NT2/D1 (cell line): Measurements from ENCODE around the gene C9orf153.

Source experiments
- SUZ12 ChIP-seq: IDR thresholded peaks from 2 replicates; pipeline ENCODE4 v1.6.1; 2011; ENCODE audit not compliant: insufficient read length, insufficient read depth; ENCODE audit errors: extremely low read depth
- ZNF274 ChIP-seq: IDR thresholded peaks from 2 replicates; pipeline ENCODE4 v1.6.1; 2011; ENCODE audit warnings: mild to moderate bottlenecking, low read depth, low read length

DNA sequence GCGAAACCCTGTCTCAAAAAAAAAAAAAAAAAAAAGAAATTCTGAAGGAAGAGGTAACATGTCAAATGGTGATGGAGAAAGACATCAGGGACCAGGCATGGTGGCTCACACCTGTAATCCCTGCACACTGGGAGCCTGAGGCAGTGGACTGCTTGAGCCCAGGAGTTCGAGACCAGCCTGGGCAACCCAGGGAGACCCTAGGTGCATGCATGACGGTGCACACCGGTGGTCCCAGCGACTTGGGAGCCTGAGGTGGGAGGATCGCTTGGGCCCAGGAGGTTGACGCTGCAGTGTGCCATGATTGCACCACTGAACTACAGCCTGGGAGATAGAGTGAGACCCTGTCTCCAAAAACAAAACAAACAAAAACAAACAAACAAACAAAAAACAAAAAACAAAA lies 21.1 kb upstream of the C9orf153 start:
- TF ChIP-seq ZNF274, result no peak
- no peak for TF ChIP-seq SUZ12
